ENCODE data around the gene IRS2. TPM values are rescaled to one million over a fixed set of nuclear protein-coding genes. Genes with fewer than 3 reads are reported as not detected.

Gene IRS2
- total RNA-seq, 1 experiment from 2014 or later = 5.9 TPM

- ATAC-seq (no peak), DNase-seq (ENCODE audit: low read depth, low spot score) (no peak)
- ChIA-PET CTCF (no interaction called here), POLR2A (no interaction called here)
- Histone ChIP-seq H3K36me3 (ENCODE audit: control insufficient read depth, insufficient read depth, low read length) (no peaks in the 10 kb centered on the region), H3K4me3 (ENCODE audit: low read depth in 2 of 2, low read length in 2 of 2) (no peak overlapping the region), H3K4me1 (ENCODE audit: control insufficient read depth, insufficient read depth, low read length) (no peaks in the 10 kb centered on the region), H3K9me3 (ENCODE audit: control insufficient read depth, insufficient read depth, low read depth, low read length) (no peaks in the 10 kb centered on the region), H3K27ac (ENCODE audit: low read length) (no peak overlapping the region), H3K27me3 (ENCODE audit: control insufficient read depth, insufficient read depth, low read length) (no peaks in the 10 kb centered on the region)
- no TSS peak for BruUV-seq (replicated peaks)
- in situ Hi-C loops (cut with HindIII; ENCODE audit: low pct_unique_long_range_greater_than_20kb, low sequenced_read_pairs) = no loop called here
- no peak for TF ChIP-seq SIN3A (IDR thresholded peaks at IDR 0.05; ENCODE audit: borderline replicate concordance, insufficient read depth, low read depth, low read length)
- no peak for TF ChIP-seq POLR2AphosphoS5 (IDR thresholded peaks at IDR 0.05; ENCODE audit: low read depth, low read length)
- no peak for TF ChIP-seq REST (IDR thresholded peaks at IDR 0.05; ENCODE audit: insufficient read depth in 1 of 2, low read depth in 2 of 2, low read length in 1 of 2)
- no peak for TF ChIP-seq TCF7L2 (IDR thresholded peaks at IDR 0.05; ENCODE audit: low read depth, low read length)
- TF ChIP-seq, protein P1, sequence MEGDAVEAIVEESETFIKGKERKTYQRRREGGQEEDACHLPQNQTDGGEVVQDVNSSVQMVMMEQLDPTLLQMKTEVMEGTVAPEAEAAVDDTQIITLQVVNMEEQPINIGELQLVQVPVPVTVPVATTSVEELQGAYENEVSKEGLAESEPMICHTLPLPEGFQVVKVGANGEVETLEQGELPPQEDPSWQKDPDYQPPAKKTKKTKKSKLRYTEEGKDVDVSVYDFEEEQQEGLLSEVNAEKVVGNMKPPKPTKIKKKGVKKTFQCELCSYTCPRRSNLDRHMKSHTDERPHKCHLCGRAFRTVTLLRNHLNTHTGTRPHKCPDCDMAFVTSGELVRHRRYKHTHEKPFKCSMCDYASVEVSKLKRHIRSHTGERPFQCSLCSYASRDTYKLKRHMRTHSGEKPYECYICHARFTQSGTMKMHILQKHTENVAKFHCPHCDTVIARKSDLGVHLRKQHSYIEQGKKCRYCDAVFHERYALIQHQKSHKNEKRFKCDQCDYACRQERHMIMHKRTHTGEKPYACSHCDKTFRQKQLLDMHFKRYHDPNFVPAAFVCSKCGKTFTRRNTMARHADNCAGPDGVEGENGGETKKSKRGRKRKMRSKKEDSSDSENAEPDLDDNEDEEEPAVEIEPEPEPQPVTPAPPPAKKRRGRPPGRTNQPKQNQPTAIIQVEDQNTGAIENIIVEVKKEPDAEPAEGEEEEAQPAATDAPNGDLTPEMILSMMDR (IDR thresholded peaks at IDR 0.05) = no peak
- intact Hi-C loops (cut with micrococcal nuclease; ENCODE audit: unreplicated experiment) = no loop called here
Measured at GRCh38 chr13:109724603-109725002, 61.8 kb downstream of the IRS2 start.

DNA sequence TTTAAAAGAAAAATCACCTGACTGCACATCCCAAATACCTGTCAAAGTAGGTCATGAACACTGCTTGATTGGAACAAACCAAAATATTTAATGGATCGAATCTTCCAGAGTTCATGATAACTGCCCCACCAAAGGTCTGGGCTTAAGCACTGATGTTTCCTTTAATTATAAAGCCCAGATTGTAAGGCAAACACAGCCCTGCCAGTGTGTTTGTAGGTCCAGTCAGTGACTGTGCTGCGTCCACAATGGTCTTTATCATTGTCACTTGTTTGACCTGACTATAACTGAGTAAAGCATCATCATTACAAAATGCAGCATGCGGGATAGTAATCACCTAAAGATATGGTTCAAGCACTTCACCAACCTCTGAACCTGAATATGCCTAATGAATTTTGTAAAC is 63.3 kb downstream of the IRS2 start:
- H3K27me3 ChIP-seq (ENCODE audit: control insufficient read depth, insufficient read depth, low read length) = no peaks in the 10 kb centered on the region
- TF ChIP-seq, protein P1 (IDR thresholded peaks at IDR 0.05) = no peak
- TF ChIP-seq SIN3A (IDR thresholded peaks at IDR 0.05; ENCODE audit: borderline replicate concordance, insufficient read depth, low read depth, low read length) (no peak), POLR2AphosphoS5 (IDR thresholded peaks at IDR 0.05; ENCODE audit: low read depth, low read length) (no peak), REST (IDR thresholded peaks at IDR 0.05; ENCODE audit: insufficient read depth in 1 of 2, low read depth in 2 of 2, low read length in 1 of 2) (no peak), TCF7L2 (IDR thresholded peaks at IDR 0.05; ENCODE audit: low read depth, low read length) (no peak)
- H3K9me3 ChIP-seq (ENCODE audit: control insufficient read depth, insufficient read depth, low read depth, low read length) = no peaks in the 10 kb centered on the region
- H3K4me3 ChIP-seq (ENCODE audit: low read depth in 2 of 2, low read length in 2 of 2) = no peak overlapping the region
- no peak overlapping the region for H3K27ac ChIP-seq (ENCODE audit: low read length)
- ChIA-PET CTCF (interaction anchor here (0.6 kb wide), 1 partner anchor 43 kb away, joined by 6 read pairs; no protein-coding TSS in a partner anchor), POLR2A (no interaction called here)
- no peak for DNase-seq (ENCODE audit: low read depth, low spot score)
- H3K4me1 ChIP-seq (ENCODE audit: control insufficient read depth, insufficient read depth, low read length) = no peaks in the 10 kb centered on the region
- intact Hi-C loops (cut with micrococcal nuclease; ENCODE audit: unreplicated experiment) = no loop called here
- ATAC-seq = no peak
- in situ Hi-C loops (cut with HindIII; ENCODE audit: low pct_unique_long_range_greater_than_20kb, low sequenced_read_pairs) = no loop called here
- no peaks in the 10 kb centered on the region for H3K36me3 ChIP-seq (ENCODE audit: control insufficient read depth, insufficient read depth, low read length)
- BruUV-seq (replicated peaks) = no TSS peak
